HEK293 (cell line): ENCODE data around the gene RABGGTA.

Experiments
- BCL11A ChIP-seq: fragments of 450-650 bp; formaldehyde crosslinking; IDR thresholded peaks from 2 replicates; pipeline ENCODE4 v1.5.1; 2016; ENCODE audit warnings: low read depth, missing biosample characterization, missing genetic modification characterization
- CTCF ChIP-seq: fragments of 450-650 bp; formaldehyde crosslinking; IDR thresholded peaks from 2 replicates; pipeline ENCODE4 v1.5.1; 2016; ENCODE audit warnings: missing biosample characterization, missing genetic modification characterization
- HIC1 ChIP-seq: fragments of 450-650 bp; formaldehyde crosslinking; IDR thresholded peaks from 2 replicates; pipeline ENCODE4 v1.5.1; 2016; ENCODE audit warnings: missing biosample characterization, missing genetic modification characterization
- KLF16 ChIP-seq: fragments of 450-650 bp; formaldehyde crosslinking; IDR thresholded peaks from 2 replicates; pipeline ENCODE4 v1.5.1; 2017; ENCODE audit warnings: missing biosample characterization, missing genetic modification characterization
- KLF7 ChIP-seq: fragments of 450-650 bp; formaldehyde crosslinking; IDR thresholded peaks from 2 replicates; pipeline ENCODE4 v1.5.1; 2016; ENCODE audit warnings: missing biosample characterization, missing genetic modification characterization, borderline replicate concordance
- MEIS1 ChIP-seq: sonication (generic); formaldehyde crosslinking; IDR thresholded peaks from 2 replicates; pipeline ENCODE4 v1.8.1; 2022; ENCODE audit warnings: missing genetic modification reagents, mild to moderate bottlenecking, borderline replicate concordance
- OVOL3 ChIP-seq: fragments of 450-650 bp; formaldehyde crosslinking; IDR thresholded peaks from 2 replicates; pipeline ENCODE4 v1.5.1; 2016; ENCODE audit warnings: missing biosample characterization, missing genetic modification characterization
- ZNF146 ChIP-seq: fragments of 450-650 bp; formaldehyde crosslinking; IDR thresholded peaks from 2 replicates; pipeline ENCODE4 v1.5.1; 2016; ENCODE audit warnings: missing biosample characterization, missing genetic modification characterization
- ZNF18 ChIP-seq: fragments of 450-650 bp; formaldehyde crosslinking; IDR thresholded peaks from 2 replicates; pipeline ENCODE4 v1.5.1; 2016; ENCODE audit warnings: missing biosample characterization, missing genetic modification characterization
- ZNF37A ChIP-seq: fragments of 450-650 bp; IDR thresholded peaks from 2 replicates; pipeline ENCODE4 v1.5.1; 2018; ENCODE audit warnings: missing biosample characterization, missing genetic modification characterization
- ZNF621 ChIP-seq: fragments of 450-650 bp; formaldehyde crosslinking; IDR thresholded peaks from 2 replicates; pipeline ENCODE4 v1.5.1; 2017; ENCODE audit warnings: missing biosample characterization, missing genetic modification characterization
- ZNF629 ChIP-seq: fragments of 450-650 bp; formaldehyde crosslinking; IDR thresholded peaks from 2 replicates; pipeline ENCODE4 v1.5.1; 2017; ENCODE audit warnings: missing biosample characterization, missing genetic modification characterization
- ZNF670 ChIP-seq: fragments of 450-650 bp; formaldehyde crosslinking; IDR thresholded peaks from 2 replicates; pipeline ENCODE4 v1.5.1; 2016; ENCODE audit warnings: missing biosample characterization, missing genetic modification characterization, low read depth

- TF ChIP-seq ZNF670 (tag by site-specific recombination), result no peak
- no peak for TF ChIP-seq KLF16 (tag by site-specific recombination)
- TF ChIP-seq CTCF (tag by site-specific recombination), result no peak
- no peak for TF ChIP-seq MEIS1 (CRISPR knock-in tag)
- no peak for TF ChIP-seq HIC1 (tag by site-specific recombination)
- no peak for TF ChIP-seq ZNF629 (tag by site-specific recombination)
- no peak for TF ChIP-seq OVOL3
- no peak for TF ChIP-seq BCL11A (tag by site-specific recombination)
- TF ChIP-seq ZNF18 (tag by site-specific recombination), result no peak
- TF ChIP-seq ZNF621 (tag by site-specific recombination), result no peak
- no peak for TF ChIP-seq KLF7 (tag by site-specific recombination)
- TF ChIP-seq ZNF37A, result no peak
- TF ChIP-seq ZNF146 (tag by site-specific recombination), result no peak
These were observed 7.1 kb downstream of the RABGGTA start for GRCh38 chr14:24264298-24264697.
